Activated T-helper 2 cell treated with anti-CD3 and anti-CD28 coated beads, Interferon-gamma antibody, Interleukin-2, Interleukin-4, amounts not matched to agents 10 μg/mL and 5 μg/mL and 100 μg/mL, durations not matched to agents 14 hours and 24 hours and 36 hours (primary cell): ENCODE data around the gene PLCG1. TPM values are rescaled to one million over a fixed set of nuclear protein-coding genes. Genes with fewer than 3 reads are reported as not detected.

Experiments used
- DNase-seq: peaks from one replicate; pipeline ENCODE4 v3.0.0; 2021; ENCODE audit warnings: low spot score
- H3K27ac Mint-ChIP-seq: one replicate; pipeline ENCODE4 v1.8.0; 2021; ENCODE audit warnings: mixed read lengths
- H3K27me3 Mint-ChIP-seq: one replicate; pipeline ENCODE4 v1.8.0; 2021; ENCODE audit warnings: low read depth, mixed read lengths
- H3K36me3 Mint-ChIP-seq: one replicate; pipeline ENCODE4 v1.8.0; 2021; ENCODE audit warnings: low read depth, mixed read lengths
- H3K4me1 Mint-ChIP-seq: one replicate; pipeline ENCODE4 v1.8.0; 2021; ENCODE audit warnings: low read depth, mixed read lengths
- H3K4me3 Mint-ChIP-seq: one replicate; pipeline ENCODE4 v1.8.0; 2021; ENCODE audit warnings: low read depth, mild to moderate bottlenecking, moderate library complexity, mixed read lengths
- H3K9me3 Mint-ChIP-seq: one replicate; pipeline ENCODE4 v1.8.0; 2021; ENCODE audit warnings: mixed read lengths
- intact Hi-C: fragments of 100-400 bp; cut with micrococcal nuclease; formaldehyde crosslinking; loops from one replicate; pipeline ENCODE4 v1.15.1; 2023
- total RNA-seq: library from RNA; stranded (reverse); gene quantifications from 2 replicates; pipeline ENCODE4 v1.2.3, GENCODE V29; 2022

PLCG1 gene
- total RNA-seq, 1 donor from 2014 or later, result 187 TPM

GRCh38 chr20:41174782-41175181 lies 37.4 kb downstream of the PLCG1 start:
- DNase-seq, result peak; percentile 3
- intact Hi-C loops, result loop anchor here (5.0 kb wide), 1 partner anchor 37 kb away; the partner anchor contains the start of gene PLCG1
- Mint-ChIP-seq H3K27ac (peak overlapping the region; percentile 47), H3K9me3 (no peaks in the 10 kb centered on the region), H3K4me1 (peaks cover 2% of the 10 kb centered on the region), H3K36me3 (peaks cover 67% of the 10 kb centered on the region), H3K27me3 (no peaks in the 10 kb centered on the region), H3K4me3 (no peak overlapping the region)

- no peak overlapping the region for H3K4me3 Mint-ChIP-seq
- H3K4me1 Mint-ChIP-seq, result peaks cover 2% of the 10 kb centered on the region
- no peaks in the 10 kb centered on the region for H3K27me3 Mint-ChIP-seq
- no peak overlapping the region for H3K27ac Mint-ChIP-seq
- intact Hi-C loops, result no loop called here
- H3K36me3 Mint-ChIP-seq, result peaks cover 63% of the 10 kb centered on the region
- DNase-seq, result peak; percentile 4
- H3K9me3 Mint-ChIP-seq, result no peaks in the 10 kb centered on the region
Observed at GRCh38 chr20:41175201-41175651, 37.9 kb downstream of the PLCG1 start.

- Mint-ChIP-seq H3K36me3 (peaks cover 57% of the 10 kb centered on the region), H3K4me1 (peaks cover 2% of the 10 kb centered on the region), H3K4me3 (no peak overlapping the region), H3K9me3 (no peaks in the 10 kb centered on the region), H3K27me3 (no peaks in the 10 kb centered on the region), H3K27ac (peak overlapping the region; percentile 33)
- intact Hi-C loops, result no loop called here
- peak; percentile 5 for DNase-seq
Observed at GRCh38 chr20:41175727-41176330, 38.5 kb downstream of the PLCG1 start.

DNA sequence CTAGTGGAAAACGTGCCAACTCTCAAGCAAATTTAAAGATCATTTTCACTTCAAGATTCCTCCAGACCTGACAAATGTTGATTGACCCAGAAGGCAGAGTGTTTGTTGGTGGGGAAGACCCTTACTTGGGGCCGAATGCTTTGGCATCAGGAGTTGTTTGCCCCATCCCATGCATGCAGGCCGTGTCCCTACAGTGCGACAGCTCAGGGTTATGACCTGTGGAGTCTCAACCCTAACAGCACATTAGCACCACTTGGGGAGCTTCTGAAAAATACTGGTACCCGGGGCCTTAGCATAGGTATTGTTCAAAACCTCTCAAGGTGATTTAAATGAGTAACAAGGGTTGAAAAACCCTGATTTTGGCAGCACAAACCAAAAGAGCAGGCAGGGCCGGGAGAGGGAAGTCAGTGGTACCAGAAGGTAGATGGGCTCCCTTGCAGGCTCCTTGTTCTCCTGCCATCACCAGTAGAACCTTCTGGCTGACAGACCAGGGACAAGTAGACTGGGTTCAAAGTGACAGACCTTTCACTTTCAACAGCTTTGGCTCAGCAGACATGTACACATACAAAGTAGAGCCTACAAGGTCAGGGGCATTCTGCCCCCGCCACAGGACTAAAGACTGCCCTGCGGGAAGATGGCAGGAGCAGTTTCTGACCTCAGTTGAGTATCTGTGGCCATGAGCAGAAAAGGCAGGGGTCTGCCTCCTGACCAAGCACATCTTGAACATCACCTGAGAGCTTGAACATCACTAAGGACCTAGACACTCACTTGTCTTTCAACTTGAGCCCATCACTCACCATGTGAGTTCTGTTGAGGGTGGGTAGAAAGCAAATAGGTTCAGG lies 39.6 kb downstream of the PLCG1 start:
- Mint-ChIP-seq H3K27ac (no peak overlapping the region), H3K36me3 (peaks cover 46% of the 10 kb centered on the region), H3K9me3 (no peaks in the 10 kb centered on the region), H3K4me3 (no peak overlapping the region), H3K27me3 (no peaks in the 10 kb centered on the region), H3K4me1 (peaks cover 1% of the 10 kb centered on the region)
- intact Hi-C loops, result no loop called here
- DNase-seq, result peak; percentile 7

GRCh38 chr20:41177636-41178035 lies 40.3 kb downstream of the PLCG1 start:
- peak; percentile 7 for DNase-seq
- Mint-ChIP-seq H3K4me1 (peaks cover 3% of the 10 kb centered on the region), H3K9me3 (no peaks in the 10 kb centered on the region), H3K27me3 (no peaks in the 10 kb centered on the region), H3K27ac (no peak overlapping the region), H3K4me3 (no peak overlapping the region), H3K36me3 (peaks cover 43% of the 10 kb centered on the region)
- intact Hi-C loops, result no loop called here

DNA sequence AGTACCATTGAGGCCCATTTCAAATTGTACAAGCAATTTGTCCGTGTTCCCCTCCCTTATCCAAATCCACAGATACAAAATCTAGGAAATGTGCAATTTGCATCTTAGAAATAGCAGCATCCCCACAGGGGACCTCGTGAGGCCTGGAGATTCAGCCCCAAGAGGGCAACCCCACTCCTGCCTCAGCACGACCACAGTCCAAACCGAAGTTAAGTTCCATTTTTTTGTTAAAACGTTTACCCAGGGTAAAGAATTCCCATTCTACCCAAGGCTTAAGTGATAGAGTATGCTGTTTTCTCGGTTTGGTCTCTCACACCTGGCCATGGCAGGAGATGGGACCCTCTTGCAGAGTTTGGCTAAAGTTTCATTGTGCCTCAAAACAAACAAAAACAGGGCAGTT lies 41.2 kb downstream of the PLCG1 start:
- Mint-ChIP-seq H3K9me3 (no peaks in the 10 kb centered on the region), H3K4me1 (peaks cover 3% of the 10 kb centered on the region), H3K27me3 (no peaks in the 10 kb centered on the region), H3K27ac (no peak overlapping the region), H3K36me3 (peaks cover 35% of the 10 kb centered on the region), H3K4me3 (no peak overlapping the region)
- intact Hi-C loops, result no loop called here
- DNase-seq, result no peak

GRCh38 chr20:41178904-41179432 lies 41.6 kb downstream of the PLCG1 start:
- DNase-seq, result peak; percentile 8
- H3K4me1 Mint-ChIP-seq, result peaks cover 3% of the 10 kb centered on the region
- no peaks in the 10 kb centered on the region for H3K27me3 Mint-ChIP-seq
- intact Hi-C loops, result no loop called here
- no peaks in the 10 kb centered on the region for H3K9me3 Mint-ChIP-seq
- no peak overlapping the region for H3K4me3 Mint-ChIP-seq
- H3K36me3 Mint-ChIP-seq, result peaks cover 30% of the 10 kb centered on the region
- H3K27ac Mint-ChIP-seq, result no peak overlapping the region

DNA sequence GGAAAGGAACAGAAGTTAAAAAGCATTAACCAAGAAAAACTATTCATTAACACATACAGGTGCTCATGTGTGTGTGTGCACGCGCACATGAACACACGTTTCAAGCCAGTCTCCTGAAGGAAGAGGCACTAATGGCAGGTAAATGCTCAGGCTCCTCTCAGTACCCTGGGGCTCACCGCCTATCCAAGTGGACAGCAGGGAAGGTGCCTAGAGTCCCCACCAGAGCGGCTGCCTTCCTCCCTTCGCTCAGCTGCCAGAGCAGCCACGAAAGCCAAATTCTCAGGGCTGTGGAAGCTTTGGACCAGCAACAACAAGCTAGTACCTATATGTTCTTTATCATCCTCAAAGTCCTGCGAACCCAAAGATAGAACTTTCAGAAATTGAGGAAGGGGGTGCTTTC lies 42.6 kb downstream of the PLCG1 start:
- peak; percentile 5 for DNase-seq
- H3K9me3 Mint-ChIP-seq, result no peaks in the 10 kb centered on the region
- peaks cover 22% of the 10 kb centered on the region for H3K36me3 Mint-ChIP-seq
- no peaks in the 10 kb centered on the region for H3K27me3 Mint-ChIP-seq
- intact Hi-C loops, result no loop called here
- H3K4me3 Mint-ChIP-seq, result no peak overlapping the region
- no peak overlapping the region for H3K27ac Mint-ChIP-seq
- H3K4me1 Mint-ChIP-seq, result peaks cover 3% of the 10 kb centered on the region

- H3K27me3 Mint-ChIP-seq, result no peaks in the 10 kb centered on the region
- no peak overlapping the region for H3K4me3 Mint-ChIP-seq
- intact Hi-C loops, result no loop called here
- no peak overlapping the region for H3K27ac Mint-ChIP-seq
- H3K36me3 Mint-ChIP-seq, result peaks cover 17% of the 10 kb centered on the region
- H3K9me3 Mint-ChIP-seq, result no peaks in the 10 kb centered on the region
- peak; percentile 6 for DNase-seq
- H3K4me1 Mint-ChIP-seq, result peaks cover 3% of the 10 kb centered on the region
Observed at GRCh38 chr20:41180599-41181333, 43.4 kb downstream of the PLCG1 start.

DNA sequence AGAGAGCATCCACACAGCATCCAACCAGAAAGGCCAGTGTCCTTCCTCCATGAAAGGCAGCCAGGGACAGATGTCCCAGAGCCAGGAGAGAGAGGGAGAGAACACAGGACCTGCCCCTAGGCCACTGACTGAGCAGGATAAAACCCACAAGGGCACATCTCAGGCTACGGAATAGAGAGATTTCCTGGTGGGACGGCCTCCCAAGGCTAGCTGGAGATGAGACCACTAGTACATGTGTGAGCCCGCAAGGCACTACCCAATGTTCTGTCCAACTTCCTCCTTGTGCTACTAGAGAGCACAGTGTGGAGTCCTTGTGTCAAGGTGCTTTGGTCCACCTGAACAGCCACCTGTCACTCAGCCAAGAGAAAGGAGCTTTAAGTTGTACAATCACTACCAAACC lies 44.2 kb downstream of the PLCG1 start:
- intact Hi-C loops, result no loop called here
- peaks cover 3% of the 10 kb centered on the region for H3K4me1 Mint-ChIP-seq
- H3K4me3 Mint-ChIP-seq, result no peak overlapping the region
- H3K36me3 Mint-ChIP-seq, result peaks cover 11% of the 10 kb centered on the region
- peak; percentile 4 for DNase-seq
- no peaks in the 10 kb centered on the region for H3K9me3 Mint-ChIP-seq
- no peaks in the 10 kb centered on the region for H3K27me3 Mint-ChIP-seq
- H3K27ac Mint-ChIP-seq, result peak overlapping the region; percentile 24

DNA sequence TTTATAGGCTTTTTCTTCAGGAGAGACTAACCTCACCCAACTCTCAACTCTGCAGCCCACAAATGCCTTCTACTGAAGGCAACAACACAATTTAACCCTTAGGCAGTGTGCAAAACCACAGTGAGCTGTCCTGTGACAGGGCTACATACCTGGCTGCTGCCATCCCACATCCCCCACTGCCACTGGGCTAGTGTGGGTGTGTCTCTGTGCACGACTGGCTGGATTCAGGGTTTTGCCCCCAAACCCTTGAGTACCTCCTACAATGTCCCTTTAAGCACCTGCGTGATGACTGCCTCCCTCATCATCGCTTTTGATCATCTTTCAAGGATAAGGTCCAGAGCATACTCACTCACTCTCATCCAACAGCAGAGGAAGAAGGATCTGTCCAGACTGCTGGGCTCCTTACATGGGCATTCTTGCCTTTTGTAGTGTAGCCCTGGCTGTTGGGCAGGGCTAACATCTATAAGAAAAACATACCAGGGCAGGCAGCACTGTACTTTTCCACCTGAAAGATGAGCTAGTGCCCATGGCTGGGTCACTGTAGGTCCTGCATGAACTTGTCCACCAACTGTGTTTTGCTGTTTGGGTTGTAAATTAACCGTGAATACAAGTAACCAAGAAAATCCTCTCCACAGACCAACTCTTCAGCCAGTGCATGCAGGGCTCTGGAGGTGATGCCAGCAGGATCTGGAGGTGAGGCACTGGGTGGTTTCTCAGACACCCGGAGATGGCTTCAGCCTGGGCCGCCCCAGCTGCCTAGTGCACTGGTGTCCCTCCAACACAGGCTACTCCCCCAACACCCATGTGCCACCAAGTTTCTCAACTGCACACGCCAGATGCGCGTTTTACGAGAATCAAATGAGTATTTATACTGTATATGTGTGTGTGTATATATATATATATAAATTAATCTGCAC lies 45.2 kb downstream of the PLCG1 start:
- DNase-seq, result peak; percentile 7
- Mint-ChIP-seq H3K36me3 (peaks cover 8% of the 10 kb centered on the region), H3K27me3 (no peaks in the 10 kb centered on the region), H3K4me3 (no peak overlapping the region), H3K4me1 (peaks cover 3% of the 10 kb centered on the region), H3K9me3 (no peaks in the 10 kb centered on the region), H3K27ac (no peak overlapping the region)
- intact Hi-C loops, result no loop called here

- Mint-ChIP-seq H3K27me3 (no peaks in the 10 kb centered on the region), H3K36me3 (peaks cover 5% of the 10 kb centered on the region), H3K27ac (no peak overlapping the region), H3K4me3 (no peak overlapping the region), H3K9me3 (no peaks in the 10 kb centered on the region), H3K4me1 (peaks cover 3% of the 10 kb centered on the region)
- intact Hi-C loops, result no loop called here
- no peak for DNase-seq
Observed at GRCh38 chr20:41183391-41183790, 46.0 kb downstream of the PLCG1 start.
